Left ventricle myocardium superior (tissue), 1 donor: ENCODE measurements around the gene BCKDHA. TPM values are rescaled to one million over a fixed set of nuclear protein-coding genes. Genes with fewer than 3 reads are reported as not detected.
A peak's percentile ranks its signal among the peaks of the same experiment; 100 is the strongest.

Experiments used
- ATAC-seq: fragments of 200-7000 bp; cut with Tn5 transposase; one replicate; pipeline ENCODE4 v1.9.1; 2020; ENCODE audit warnings: mild to moderate bottlenecking, moderate library complexity
- DNase-seq: peaks from one replicate; pipeline ENCODE4 v3.0.0-alpha.2; 2020
- intact Hi-C: fragments of 100-400 bp; cut with micrococcal nuclease; formaldehyde crosslinking; loops from one replicate; pipeline ENCODE4 v1.11.0; 2022
- long read RNA-seq: library from polyadenylated mRNA; unstranded; transcript quantifications from one replicate; pipeline ENCODE4 v2.0.0, GENCODE V29; 2021
- total RNA-seq: library from RNA; stranded (reverse); fragmentation: NEBNext Ultra II Directional; extraction: Animal tissue kit (Norgen Biotek cat#: 25700); gene quantifications from one replicate; pipeline ENCODE4 v1.2.1, GENCODE V29; 2021
- donor health status: DM: no; HTN: yes; CAD: no; lungs with severe emphysema.

The BCKDHA gene
- total RNA-seq: 49.2 TPM
- long read RNA-seq, transcript BCKDHA-201 (9 exons, 2,103 nt): major isoform, 112 of 146 reads
- long read RNA-seq, partial matches to known transcripts: 20 of 146 reads
- long read RNA-seq, other reads (novel, unspliced or antisense): 14 of 146 reads

GRCh38 chr19:41397086-41398049 lies at the start of gene BCKDHA, which contains the start of gene EXOSC5:
TSS of gene BCKDHA (plus strand) at chr19:41397818. CDS start at chr19:41397828, 10 bp downstream.
TSS of gene EXOSC5 (minus strand) at chr19:41397359. CDS start at chr19:41397328, 31 bp downstream.
- DNase-seq (peak; percentile 99), ATAC-seq (peak; percentile 98)
- intact Hi-C loops: no loop called here

- intact Hi-C loops: no loop called here
- ATAC-seq: peak; percentile 9
- DNase-seq: no peak
These were observed 46.8 kb upstream of the BCKDHA start for GRCh38 chr19:41350735-41351338.

- intact Hi-C loops: no loop called here
- DNase-seq (peak; percentile 81), ATAC-seq (peak; percentile 64)
These were observed 46.0 kb upstream of the BCKDHA start for GRCh38 chr19:41351339-41352245.

GRCh38 chr19:41352279-41352608 lies 45.4 kb upstream of the BCKDHA start:
- intact Hi-C loops: no loop called here
- no peak for ATAC-seq
- no peak for DNase-seq

- intact Hi-C loops: no loop called here
- peak; percentile 34 for ATAC-seq
- peak; percentile 85 for DNase-seq
These were observed 44.8 kb upstream of the BCKDHA start for GRCh38 chr19:41352609-41353465.

- ATAC-seq (peak; percentile 71), DNase-seq (peak; percentile 94)
- intact Hi-C loops: no loop called here
These were observed 43.9 kb upstream of the BCKDHA start, which contains the start of gene TGFB1 for GRCh38 chr19:41353466-41354342. TSS of gene TGFB1 (minus strand) at chr19:41353922. CDS start at chr19:41353044, 878 bp downstream.

GRCh38 chr19:41354343-41354953 lies 43.2 kb upstream of the BCKDHA start:
- peak; percentile 45 for DNase-seq
- ATAC-seq: no peak
- intact Hi-C loops: no loop called here

GRCh38 chr19:41355035-41355434 lies 42.6 kb upstream of the BCKDHA start:
- DNase-seq (no peak), ATAC-seq (no peak)
- intact Hi-C loops: no loop called here

- intact Hi-C loops: no loop called here
- peak; percentile 50 for DNase-seq
- ATAC-seq: no peak
These were observed 41.8 kb upstream of the BCKDHA start for GRCh38 chr19:41355802-41356201.

- no peak for DNase-seq
- no peak for ATAC-seq
- intact Hi-C loops: no loop called here
These were observed 40.5 kb upstream of the BCKDHA start for GRCh38 chr19:41356984-41357739.

- ATAC-seq (no peak), DNase-seq (no peak)
- intact Hi-C loops: no loop called here
These were observed 39.9 kb upstream of the BCKDHA start for GRCh38 chr19:41357746-41358145.

GRCh38 chr19:41359741-41360140 lies 37.9 kb upstream of the BCKDHA start:
- ATAC-seq (no peak), DNase-seq (no peak)
- intact Hi-C loops: no loop called here

- ATAC-seq (no peak), DNase-seq (no peak)
- intact Hi-C loops: no loop called here
These were observed 35.3 kb upstream of the BCKDHA start for GRCh38 chr19:41362143-41362847.

- ATAC-seq: no peak
- intact Hi-C loops: no loop called here
- DNase-seq: no peak
These were observed 34.3 kb upstream of the BCKDHA start for GRCh38 chr19:41363371-41363752.

- ATAC-seq (peak; percentile 97), DNase-seq (peak; percentile 98)
- intact Hi-C loops: no loop called here
These were observed 33.7 kb upstream of the BCKDHA start, which contains the start of gene B9D2 for GRCh38 chr19:41363753-41364523. TSS of gene B9D2 (minus strand) at chr19:41364149. CDS start at chr19:41363519, 630 bp downstream.
